H1 (cell line): ENCODE data around the gene CHD1. TPM values are rescaled to one million over a fixed set of nuclear protein-coding genes. Genes with fewer than 3 reads are reported as not detected.

Source experiments
- CTCF ChIA-PET: fragments of 300-600 bp; sonication (Branson Sonifier 250); formaldehyde crosslinking; loops from one replicate; lab custom pipeline; 2021; ENCODE audit not compliant: partially characterized antibody; lab: Charles Lee
- POLR2A ChIA-PET: fragments of 300-600 bp; sonication (Branson Sonifier 250); formaldehyde crosslinking; loops from one replicate; lab custom pipeline; 2021; ENCODE audit warnings: inconsistent platforms; ENCODE audit not compliant: partially characterized antibody; lab: Charles Lee
- DNase-seq, 2 experiments: peaks; one replicate each; pipeline versions ENCODE4 v3.0.0 to v3.0.0-alpha.2; 2010 to 2022; ENCODE audit warnings: low spot score in 2 of 2, low read depth in 1 of 2, mixed read lengths in 1 of 2
- FAIRE-seq: peaks from 2 replicates; lab custom pipeline; 2011; peaks lifted over from hg19 to GRCh38; lab: Jason Lieb, UNC
- H2AFZ ChIP-seq: 2 replicates; pipeline ENCODE4 v1.8.1; 2012; ENCODE audit warnings: low read length, inconsistent platforms
- H2AK5ac ChIP-seq: 2 replicates; pipeline ENCODE4 v1.6.1; 2013; ENCODE audit warnings: low read depth, low read length
- H2BK120ac ChIP-seq: replicated peaks from 2 replicates; pipeline ENCODE3; 2013; ENCODE audit warnings: low read depth, low read length, inconsistent platforms
- H2BK12ac ChIP-seq: 2 replicates; pipeline ENCODE4 v1.6.1; 2013; ENCODE audit warnings: low read depth, low read length
- H2BK15ac ChIP-seq: 2 replicates; pipeline ENCODE4 v1.6.1; 2013; ENCODE audit warnings: low read length
- H2BK20ac ChIP-seq: 2 replicates; pipeline ENCODE4 v1.6.1; 2013; ENCODE audit warnings: low read length
- H2BK5ac ChIP-seq: 2 replicates; pipeline ENCODE4 v1.6.1; 2013; ENCODE audit warnings: low read depth, low read length
- H3K14ac ChIP-seq: 2 replicates; pipeline ENCODE4 v1.6.1; 2013; ENCODE audit warnings: inconsistent platforms; ENCODE audit not compliant: insufficient read length
- H3K18ac ChIP-seq: 2 replicates; pipeline ENCODE4 v1.6.1; 2013; ENCODE audit warnings: low read length; ENCODE audit errors: extremely low read depth
- H3K23ac ChIP-seq: 2 replicates; pipeline ENCODE4 v1.6.1; 2013; ENCODE audit warnings: inconsistent platforms; ENCODE audit not compliant: insufficient read length
- H3K23me2 ChIP-seq: 2 replicates; pipeline ENCODE4 v1.6.1; 2013; ENCODE audit warnings: low read depth, low read length
- H3K27ac ChIP-seq: 2 replicates; pipeline ENCODE4 v1.6.1; 2011; ENCODE audit warnings: low read depth, low read length, inconsistent platforms
- H3K27me3 ChIP-seq, 4 experiments: replicated peaks in 1 of 4; 1 replicate in 1 of 4; 2 replicates in 3 of 4; pipeline versions ENCODE4 v1.6.1 to v1.8.1; 2011 to 2013; ENCODE audit warnings: low read length in 3 of 4, mild to moderate bottlenecking in 3 of 4, inconsistent platforms in 2 of 4, mixed read lengths in 2 of 4, moderate library complexity in 1 of 4; ENCODE audit not compliant: control insufficient read depth in 3 of 4, insufficient read depth in 3 of 4; ENCODE audit errors: extremely low read depth in 1 of 4
- H3K36me3 ChIP-seq, 4 experiments: 2 replicates each; pipeline versions ENCODE4 v1.6.1 to v1.8.1; 2011 to 2013; ENCODE audit warnings: mild to moderate bottlenecking in 4 of 4, low read length in 3 of 4, moderate library complexity in 2 of 4, control low read depth in 1 of 4, inconsistent platforms in 1 of 4; ENCODE audit not compliant: insufficient read depth in 4 of 4, control insufficient read depth in 2 of 4
- H3K4ac ChIP-seq: replicated peaks from 2 replicates; pipeline ENCODE3; 2013; ENCODE audit warnings: low read length, low read depth, mixed read lengths, inconsistent platforms; ENCODE audit not compliant: insufficient read length
- H3K4me1 ChIP-seq, 4 experiments: replicated peaks in 1 of 4; 1 replicate in 1 of 4; 2 replicates in 3 of 4; pipeline versions ENCODE4 v1.6.1 to v1.8.1; 2011 to 2013; ENCODE audit warnings: low read length in 3 of 4, inconsistent platforms in 2 of 4, mixed read lengths in 1 of 4; ENCODE audit not compliant: insufficient read depth in 4 of 4, control insufficient read depth in 3 of 4
- H3K4me2 ChIP-seq, 2 experiments: 2 replicates each; pipeline versions ENCODE4 v1.6.1 to v1.8.1; 2011 to 2013; ENCODE audit warnings: low read depth in 2 of 2, low read length in 2 of 2, control low read depth in 1 of 2, inconsistent platforms in 1 of 2, mild to moderate bottlenecking in 1 of 2; ENCODE audit not compliant: insufficient read depth in 1 of 2
- H3K4me3 ChIP-seq, 4 experiments: fragments of 200-600, 300-600 bp in 1 of 4; sonication (generic), shearing (Covaris generic), sonication (Bioruptor Twin) in 1 of 4; 2 replicates each; pipeline versions ENCODE4 v1.5.1 to v1.8.1; 2011 to 2016; ENCODE audit warnings: low read length in 4 of 4, low read depth in 3 of 4, control low read depth in 2 of 4, inconsistent platforms in 2 of 4, mild to moderate bottlenecking in 2 of 4, mixed read lengths in 1 of 4, moderate library complexity in 1 of 4; ENCODE audit not compliant: insufficient read depth in 2 of 4; ENCODE audit errors: extremely low read depth in 1 of 4
- H3K56ac ChIP-seq: replicated peaks from 2 replicates; pipeline ENCODE3; 2013; ENCODE audit warnings: low read depth, mild to moderate bottlenecking, mixed read lengths, low read length, inconsistent platforms; ENCODE audit not compliant: insufficient read length
- H3K79me1 ChIP-seq: 2 replicates; pipeline ENCODE4 v1.6.1; 2013; ENCODE audit warnings: low read depth, low read length, control low read depth
- H3K79me2 ChIP-seq, 2 experiments: 2 replicates each; pipeline versions ENCODE4 v1.6.1 to v1.8.1; 2012 to 2013; ENCODE audit warnings: low read length in 2 of 2, mild to moderate bottlenecking in 2 of 2, inconsistent platforms in 1 of 2; ENCODE audit not compliant: insufficient read depth in 2 of 2, control insufficient read depth in 1 of 2
- H3K9ac ChIP-seq, 4 experiments: replicated peaks in 1 of 4; 1 replicate in 1 of 4; 2 replicates in 3 of 4; pipeline versions ENCODE4 v1.6.1 to v1.8.1; 2011 to 2013; ENCODE audit warnings: low read depth in 3 of 4, low read length in 3 of 4, control low read depth in 2 of 4, mild to moderate bottlenecking in 2 of 4, moderate library complexity in 2 of 4, inconsistent platforms in 1 of 4; ENCODE audit errors: extremely low read depth in 1 of 4
- H3K9me3 ChIP-seq, 2 experiments: 2 replicates each; pipeline versions ENCODE4 v1.6.1 to v1.8.1; 2012 to 2013; ENCODE audit warnings: mild to moderate bottlenecking in 2 of 2, moderate library complexity in 2 of 2, control low read depth in 1 of 2, inconsistent platforms in 1 of 2, low read depth in 1 of 2, low read length in 1 of 2, mixed read lengths in 1 of 2; ENCODE audit not compliant: insufficient read depth in 2 of 2
- H4K20me1 ChIP-seq, 2 experiments: replicated peaks in 1 of 2; 2 replicates each; pipeline versions ENCODE3 to v1.8.1; 2011 to 2013; ENCODE audit warnings: inconsistent platforms in 2 of 2, low read length in 2 of 2, mild to moderate bottlenecking in 1 of 2; ENCODE audit not compliant: insufficient read depth in 2 of 2, control insufficient read depth in 1 of 2
- H4K5ac ChIP-seq: 2 replicates; pipeline ENCODE4 v1.6.1; 2013; ENCODE audit warnings: low read length, low read depth, mixed read lengths, inconsistent platforms; ENCODE audit not compliant: insufficient read length
- H4K8ac ChIP-seq: 2 replicates; pipeline ENCODE4 v1.8.0; 2013; ENCODE audit warnings: mild to moderate bottlenecking, moderate library complexity, low read length, inconsistent platforms; ENCODE audit not compliant: insufficient read depth; ENCODE audit errors: extremely low read depth
- H4K91ac ChIP-seq: replicated peaks from 2 replicates; pipeline ENCODE3; 2013; ENCODE audit warnings: low read length, mixed read lengths, inconsistent platforms; ENCODE audit not compliant: insufficient read length
- CBX5 ChIP-seq: fragments of 300-800, 300-1000 bp; sonication (generic); IDR thresholded peaks from 2 replicates; pipeline ENCODE4 v1.7.1; 2016; ENCODE audit warnings: antibody characterized with exemption, low read length, low read depth
- CTCF ChIP-seq, 3 experiments: IDR thresholded peaks; 1 replicate in 2 of 3; 2 replicates in 1 of 3; pipeline versions ENCODE4 v1.5.1 to v1.6.1; 2011; ENCODE audit warnings: low read length in 3 of 3, mild to moderate bottlenecking in 3 of 3, inconsistent platforms in 2 of 3, low read depth in 1 of 3, moderate library complexity in 1 of 3; ENCODE audit not compliant: insufficient read depth in 1 of 3; ENCODE audit errors: control extremely low read depth in 1 of 3
- KDM5A ChIP-seq: fragments of 200-600 bp; IDR thresholded peaks from 2 replicates; pipeline ENCODE4 v1.7.1; 2012; ENCODE audit warnings: mild to moderate bottlenecking, low read length, inconsistent platforms, mixed read lengths
- POU5F1 ChIP-seq: IDR thresholded peaks from 2 replicates; pipeline ENCODE4 v1.6.1; 2011; ENCODE audit warnings: low read depth, mild to moderate bottlenecking, low read length, moderate library complexity
- RAD21 ChIP-seq, 2 experiments: IDR thresholded peaks in 1 of 2; conservative IDR thresholded peaks in 1 of 2; 2 replicates each; pipeline ENCODE4 v1.6.1; 2011; ENCODE audit warnings: low read depth in 2 of 2, low read length in 2 of 2, improper control_type of control experiment in 1 of 2, inconsistent platforms in 1 of 2, mild to moderate bottlenecking in 1 of 2, moderate library complexity in 1 of 2
- TEAD4 ChIP-seq: IDR thresholded peaks from 2 replicates; pipeline ENCODE4 v1.6.1; 2012; ENCODE audit warnings: low read depth, low read length, inconsistent platforms, mixed read lengths
- WGBS, 2 experiments: shearing (Covaris generic) in 1 of 2; methylation state at CpG; one replicate each; pipeline versions ENCODE4 v1.1.6 to v1.1.7; 2013 to 2015; ENCODE audit warnings: low lambda C conversion rate in 2 of 2, mixed read lengths in 2 of 2, inconsistent platforms in 1 of 2, low coverage in 1 of 2, missing lambda C conversion rate in 1 of 2; ENCODE audit not compliant: insufficient replicate concordance in 2 of 2, insufficient coverage in 1 of 2, insufficient read length in 1 of 2; ENCODE audit errors: extremely low coverage in 1 of 2, missing lambda C conversion rate in 1 of 2; 5-methylcytosine and 5-hydroxymethylcytosine counted together
- polyA plus RNA-seq, 7 experiments: library from polyadenylated mRNA; depleted of rRNA in 3 of 7; stranded (reverse) in 5 of 7; unstranded in 2 of 7; fragments of >200 nt in 5 of 7; fragments of 200-250 nt in 2 of 7; gene quantifications; 1 replicate in 5 of 7; 2 replicates in 1 of 7; 4 replicates in 1 of 7; pipeline versions ENCODE4 v1.2.1 to v1.2.3, GENCODE V29; 2011 to 2013; ENCODE audit warnings: missing spikeins in 2 of 7, mixed read lengths in 2 of 7
- total RNA-seq: library from RNA; stranded (reverse); fragmentation: NEBNext Ultra II Directional; extraction: Animal tissue kit (Norgen Biotek cat#: 25700); gene quantifications from 2 replicates; pipeline ENCODE4 v1.2.1, GENCODE V29; 2021

The CHD1 gene
- total and polyA plus RNA-seq, 2 of the 8 experiments (the other 6 are each of a cell fraction or from before 2014, with no cell fraction given) = 15.6 to 53.0 TPM

GRCh38 chr5:98839469-98840383, 89.1 kb downstream of the CHD1 start:
- Histone ChIP-seq H2BK12ac (no peak overlapping the region; the same call in 1 of the 2 replicates), H3K36me3 (0 out of 8 replicates have a peak, but pooled peaks cover 0 to 3% (median 0%) of the 10 kb centered on the region in 4 experiments), H3K14ac (no peak overlapping the region), H3K4me1 (no peaks in the 10 kb centered on the region), H2BK120ac (no peak overlapping the region), H3K27me3 (no peaks in the 10 kb centered on the region), H3K9ac (no peak overlapping the region), H4K91ac (no peak overlapping the region), H3K79me2 (no peaks in the 10 kb centered on the region), H3K23me2 (no peaks in the 10 kb centered on the region), H4K20me1 (no peaks in the 10 kb centered on the region), H3K18ac (no peak overlapping the region), H2AFZ (peak overlapping the region; percentile 77; the same call in 1 of the 2 replicates), H2BK15ac (no peak overlapping the region), H4K8ac (peak overlapping the region; percentile 42; the same call in 1 of the 2 replicates), H2AK5ac (no peak overlapping the region), H3K79me1 (no peaks in the 10 kb centered on the region), H3K56ac (no peak overlapping the region), H3K4me3 (no peak overlapping the region), H4K5ac (no peak overlapping the region), H2BK5ac (0 out of 2 replicates have a peak overlapping the region, but pooled peaks have one; percentile 3), H3K23ac (no peak overlapping the region), H2BK20ac (no peak overlapping the region), H3K4me2 (no peak overlapping the region), H3K4ac (no peak overlapping the region), H3K27ac (no peak overlapping the region; the same call in 1 of the 2 replicates), H3K9me3 (peaks cover 8 to 15% of the 10 kb centered on the region in 2 experiments)
- POLR2A ChIA-PET = interaction anchor here (0.6 kb wide), 2 partner anchors 45 to 454 kb away, joined by 3 to 5 read pairs; no protein-coding TSS in a partner anchor
- CTCF ChIA-PET = interaction anchor here (1.0 to 1.9 kb wide), 3 partner anchors 9 to 221 kb away, joined by 3 to 6 read pairs (median 3); no protein-coding TSS in a partner anchor
- DNase-seq = no peak
- FAIRE-seq = no peak
- WGBS, 2 experiments = 87% methylated on average over 42 of the region's 42 CpGs; no CpG with 5 or more reads in 1 of the 2 experiments
- TF ChIP-seq CBX5 (no peak), POU5F1 (no peak), RAD21 (IDR thresholded peaks at IDR 0.05 in 1 of 2, conservative IDR thresholded peaks at IDR 0.05 in 1 of 2; ENCODE audit: low read depth in 2 of 2, low read length in 2 of 2) (0 out of 4 replicates have a peak, but pooled peaks of 1 of the 2 experiments have one; percentile 9), CTCF (IDR thresholded peaks at IDR 0.05; ENCODE audit: control extremely low read depth in 1 of 3, insufficient read depth in 1 of 3, low read depth in 1 of 3, low read length in 3 of 3) (peak in 1 of 3 experiments; percentile 35; a peak in 2 of 4 replicates), KDM5A (no peak), TEAD4 (no peak)
